ENCODE data around the gene NOXA1. TPM values are rescaled to one million over a fixed set of nuclear protein-coding genes. Genes with fewer than 3 reads are reported as not detected.

Gene NOXA1
- polyA plus RNA-seq, 4 donors: 8.0 to 38.0 (median 20.7) TPM

GRCh38 chr9:137432687-137433348 lies 9.6 kb downstream of the NOXA1 start:
- no peak for DNase-seq
- no peaks in the 10 kb centered on the region for H3K9me3 ChIP-seq (ENCODE audit: control insufficient read depth in 2 of 2, insufficient read depth in 1 of 2, low read depth in 1 of 2, low read length in 1 of 2)
- no peak overlapping the region for H3K4me3 ChIP-seq (ENCODE audit: low read depth in 1 of 3, low read length in 3 of 3)
- no peaks in the 10 kb centered on the region for H3K4me1 ChIP-seq (ENCODE audit: control insufficient read depth in 3 of 3, insufficient read depth in 2 of 3, low read depth in 1 of 3, low read length in 2 of 3)
- H3K36me3 ChIP-seq (ENCODE audit: control insufficient read depth in 3 of 3, insufficient read depth in 2 of 3, low read depth in 1 of 3, low read length in 3 of 3): peaks cover 0 to 52% (median 0%) of the 10 kb centered on the region in 3 donors
- FAIRE-seq: no peak
- 89 to 96% (median 94%) methylated on average over 17 to 20 of the region's 20 CpGs for WGBS, 3 donors
- H3K27me3 ChIP-seq (ENCODE audit: control insufficient read depth in 3 of 3, insufficient read depth in 3 of 3, low read length in 3 of 3): no peaks in the 10 kb centered on the region
- H3K27ac ChIP-seq (ENCODE audit: low read depth in 1 of 3, low read length in 2 of 3): no peak overlapping the region

DNA sequence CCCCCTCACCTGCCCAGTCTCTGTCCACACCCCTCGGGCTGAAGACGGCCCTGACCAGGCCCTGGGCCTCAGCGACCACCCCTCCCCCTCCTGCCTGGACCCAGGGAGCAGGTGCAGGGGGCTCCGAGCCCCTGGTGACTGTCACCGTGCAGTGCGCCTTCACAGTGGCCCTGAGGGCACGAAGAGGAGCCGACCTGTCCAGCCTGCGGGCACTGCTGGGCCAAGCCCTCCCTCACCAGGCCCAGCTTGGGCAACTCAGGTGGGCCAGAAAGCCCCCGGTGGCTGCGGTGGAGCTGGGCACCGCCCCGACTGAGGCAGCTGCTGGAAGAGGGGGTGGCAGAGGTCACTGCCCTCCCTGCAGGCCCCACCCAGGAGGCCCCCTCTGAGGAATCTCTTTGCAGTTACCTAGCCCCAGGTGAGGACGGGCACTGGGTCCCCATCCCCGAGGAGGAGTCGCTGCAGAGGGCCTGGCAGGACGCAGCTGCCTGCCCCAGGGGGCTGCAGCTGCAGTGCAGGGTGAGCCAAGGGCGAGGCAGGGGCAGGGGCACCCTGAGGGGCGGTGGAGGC lies 10.2 kb downstream of the NOXA1 start:
- FAIRE-seq: no peak
- H3K36me3 ChIP-seq (ENCODE audit: control insufficient read depth in 3 of 3, insufficient read depth in 2 of 3, low read depth in 1 of 3, low read length in 3 of 3): peaks cover 0 to 46% (median 0%) of the 10 kb centered on the region in 3 donors
- H3K4me1 ChIP-seq (ENCODE audit: control insufficient read depth in 3 of 3, insufficient read depth in 2 of 3, low read depth in 1 of 3, low read length in 2 of 3): no peaks in the 10 kb centered on the region
- DNase-seq: no peak
- no peaks in the 10 kb centered on the region for H3K27me3 ChIP-seq (ENCODE audit: control insufficient read depth in 3 of 3, insufficient read depth in 3 of 3, low read length in 3 of 3)
- H3K9me3 ChIP-seq (ENCODE audit: control insufficient read depth in 2 of 2, insufficient read depth in 1 of 2, low read depth in 1 of 2, low read length in 1 of 2): no peaks in the 10 kb centered on the region
- H3K27ac ChIP-seq (ENCODE audit: low read depth in 1 of 3, low read length in 2 of 3): no peak overlapping the region
- 69 to 84% (median 84%) methylated on average over 13 to 19 of the region's 19 CpGs for WGBS, 3 donors
- H3K4me3 ChIP-seq (ENCODE audit: low read depth in 1 of 3, low read length in 3 of 3): no peak overlapping the region

DNA sequence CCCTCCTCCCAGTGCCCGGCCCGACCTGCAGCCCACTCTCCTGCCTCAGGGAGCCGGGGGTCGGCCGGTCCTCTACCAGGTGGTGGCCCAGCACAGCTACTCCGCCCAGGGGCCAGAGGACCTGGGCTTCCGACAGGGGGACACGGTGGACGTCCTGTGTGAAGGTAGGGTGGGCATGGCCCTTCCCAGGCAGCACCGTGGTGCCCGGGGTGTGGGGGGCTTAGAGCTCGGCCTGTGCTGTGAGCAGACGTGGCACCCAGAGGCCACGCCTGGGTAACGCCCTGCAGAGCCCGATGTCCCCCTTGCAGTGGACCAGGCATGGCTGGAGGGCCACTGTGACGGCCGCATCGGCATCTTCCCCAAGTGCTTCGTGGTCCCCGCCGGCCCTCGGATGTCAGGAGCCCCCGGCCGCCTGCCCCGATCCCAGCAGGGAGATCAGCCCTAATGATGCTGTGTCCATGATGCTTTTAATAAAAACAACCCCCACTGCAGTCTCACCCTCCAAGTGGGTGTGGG lies 10.8 kb downstream of the NOXA1 start:
- H3K9me3 ChIP-seq (ENCODE audit: control insufficient read depth in 2 of 2, insufficient read depth in 1 of 2, low read depth in 1 of 2, low read length in 1 of 2): no peaks in the 10 kb centered on the region
- H3K36me3 ChIP-seq (ENCODE audit: control insufficient read depth in 3 of 3, insufficient read depth in 2 of 3, low read depth in 1 of 3, low read length in 3 of 3): peaks cover 0 to 44% (median 0%) of the 10 kb centered on the region in 3 donors
- WGBS, 3 donors: 83 to 85% (median 84%) methylated on average over 22 to 26 of the region's 26 CpGs
- H3K27ac ChIP-seq (ENCODE audit: low read depth in 1 of 3, low read length in 2 of 3): no peak overlapping the region
- no peak overlapping the region for H3K4me3 ChIP-seq (ENCODE audit: low read depth in 1 of 3, low read length in 3 of 3)
- DNase-seq (no peak), FAIRE-seq (no peak)
- H3K4me1 ChIP-seq (ENCODE audit: control insufficient read depth in 3 of 3, insufficient read depth in 2 of 3, low read depth in 1 of 3, low read length in 2 of 3): no peaks in the 10 kb centered on the region
- H3K27me3 ChIP-seq (ENCODE audit: control insufficient read depth in 3 of 3, insufficient read depth in 3 of 3, low read length in 3 of 3): no peaks in the 10 kb centered on the region

DNA sequence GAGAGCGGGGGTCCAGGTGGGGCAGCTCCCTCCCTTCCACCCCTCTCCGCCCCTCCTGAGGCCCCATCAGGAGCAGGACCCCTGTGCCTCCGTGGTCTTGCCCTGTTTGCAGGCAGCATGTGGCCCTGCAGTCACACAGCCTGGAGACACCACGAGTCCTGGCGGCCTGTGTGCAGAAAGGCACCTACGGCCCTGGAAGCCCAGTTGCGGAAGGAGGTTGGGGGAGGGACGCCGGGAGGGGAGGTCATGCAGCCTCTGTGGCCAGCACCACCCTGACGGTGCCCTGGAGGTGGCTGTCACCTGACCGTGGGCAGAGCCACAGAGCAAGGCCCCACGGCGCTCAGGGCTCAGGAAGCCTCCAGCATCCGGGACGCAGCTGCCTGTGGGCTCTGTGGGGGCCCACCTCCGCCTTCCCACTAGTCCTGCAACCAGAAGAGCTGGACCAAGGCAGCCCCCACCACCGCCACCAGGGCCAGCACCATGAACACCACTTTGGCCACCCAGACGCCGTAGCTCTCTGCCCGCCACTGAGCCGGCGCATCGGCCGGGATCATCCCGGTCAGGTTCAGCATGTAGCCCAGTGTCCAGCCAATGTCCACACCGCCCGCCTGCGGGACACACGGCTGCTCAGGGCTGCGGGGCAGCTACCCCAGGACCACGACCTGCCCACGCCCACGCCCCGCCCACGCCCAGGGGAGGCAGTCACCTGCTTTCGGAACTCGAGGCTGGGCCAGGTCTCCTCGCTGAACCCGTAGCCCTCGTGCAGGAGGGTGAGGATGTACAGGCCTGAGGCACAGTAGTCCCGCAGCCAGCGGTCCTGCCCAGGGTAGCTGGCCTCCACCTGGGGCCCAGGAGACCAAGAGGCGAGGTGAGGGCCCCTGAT lies 11.5 kb downstream of the NOXA1 start:
- FAIRE-seq: no peak
- WGBS, 3 donors: 67 to 76% (median 74%) methylated on average over 38 to 43 of the region's 43 CpGs
- no peaks in the 10 kb centered on the region for H3K4me1 ChIP-seq (ENCODE audit: control insufficient read depth in 3 of 3, insufficient read depth in 2 of 3, low read depth in 1 of 3, low read length in 2 of 3)

GRCh38 chr9:137435381-137435891 lies 12.2 kb downstream of the NOXA1 start:
- H3K27ac ChIP-seq (ENCODE audit: low read depth in 1 of 3, low read length in 2 of 3): no peak overlapping the region
- no peaks in the 10 kb centered on the region for H3K27me3 ChIP-seq (ENCODE audit: control insufficient read depth in 3 of 3, insufficient read depth in 3 of 3, low read length in 3 of 3)
- DNase-seq (no peak), FAIRE-seq (no peak)
- H3K36me3 ChIP-seq (ENCODE audit: control insufficient read depth in 3 of 3, insufficient read depth in 2 of 3, low read depth in 1 of 3, low read length in 3 of 3): peaks cover 0 to 41% (median 0%) of the 10 kb centered on the region in 3 donors
- whole genome bisulfite sequencing, 3 donors: 49 to 79% (median 63%) methylated on average over 15 to 20 of the region's 20 CpGs
- no peak overlapping the region for H3K4me3 ChIP-seq (ENCODE audit: low read depth in 1 of 3, low read length in 3 of 3)
- no peaks in the 10 kb centered on the region for H3K4me1 ChIP-seq (ENCODE audit: control insufficient read depth in 3 of 3, insufficient read depth in 2 of 3, low read depth in 1 of 3, low read length in 2 of 3)
- H3K9me3 ChIP-seq (ENCODE audit: control insufficient read depth in 2 of 2, insufficient read depth in 1 of 2, low read depth in 1 of 2, low read length in 1 of 2): no peaks in the 10 kb centered on the region

More for the DNA sequence above, 11.5 kb downstream of the NOXA1 start:
- Histone ChIP-seq H3K27ac (ENCODE audit: low read depth in 1 of 3, low read length in 2 of 3) (no peak overlapping the region), H3K4me3 (ENCODE audit: low read depth in 1 of 3, low read length in 3 of 3) (no peak overlapping the region), H3K36me3 (ENCODE audit: control insufficient read depth in 3 of 3, insufficient read depth in 2 of 3, low read depth in 1 of 3, low read length in 3 of 3) (peaks cover 0 to 42% (median 0%) of the 10 kb centered on the region in 3 donors), H3K9me3 (ENCODE audit: control insufficient read depth in 2 of 2, insufficient read depth in 1 of 2, low read depth in 1 of 2, low read length in 1 of 2) (no peaks in the 10 kb centered on the region), H3K27me3 (ENCODE audit: control insufficient read depth in 3 of 3, insufficient read depth in 3 of 3, low read length in 3 of 3) (no peaks in the 10 kb centered on the region)
- DNase-seq: no peak

GRCh38 chr9:137435980-137436760 lies 13.0 kb downstream of the NOXA1 start:
- peak overlapping the region in 1 of 3 donors; percentile 47 for H3K27ac ChIP-seq (ENCODE audit: low read depth in 1 of 3, low read length in 2 of 3)
- peaks cover 0 to 33% (median 0%) of the 10 kb centered on the region in 3 donors for H3K36me3 ChIP-seq (ENCODE audit: control insufficient read depth in 3 of 3, insufficient read depth in 2 of 3, low read depth in 1 of 3, low read length in 3 of 3)
- DNase-seq: peak in 1 of 2 donors; percentile 83
- no peaks in the 10 kb centered on the region for H3K27me3 ChIP-seq (ENCODE audit: control insufficient read depth in 3 of 3, insufficient read depth in 3 of 3, low read length in 3 of 3)
- H3K4me3 ChIP-seq (ENCODE audit: low read depth in 1 of 3, low read length in 3 of 3): peak overlapping the region in 1 of 3 donors; percentile 16
- no peak for FAIRE-seq
- 14 to 63% (median 32%) methylated on average over 40 to 42 of the region's 42 CpGs for WGBS, 3 donors
- no peaks in the 10 kb centered on the region for H3K4me1 ChIP-seq (ENCODE audit: control insufficient read depth in 3 of 3, insufficient read depth in 2 of 3, low read depth in 1 of 3, low read length in 2 of 3)
- no peaks in the 10 kb centered on the region for H3K9me3 ChIP-seq (ENCODE audit: control insufficient read depth in 2 of 2, insufficient read depth in 1 of 2, low read depth in 1 of 2, low read length in 1 of 2)

DNA sequence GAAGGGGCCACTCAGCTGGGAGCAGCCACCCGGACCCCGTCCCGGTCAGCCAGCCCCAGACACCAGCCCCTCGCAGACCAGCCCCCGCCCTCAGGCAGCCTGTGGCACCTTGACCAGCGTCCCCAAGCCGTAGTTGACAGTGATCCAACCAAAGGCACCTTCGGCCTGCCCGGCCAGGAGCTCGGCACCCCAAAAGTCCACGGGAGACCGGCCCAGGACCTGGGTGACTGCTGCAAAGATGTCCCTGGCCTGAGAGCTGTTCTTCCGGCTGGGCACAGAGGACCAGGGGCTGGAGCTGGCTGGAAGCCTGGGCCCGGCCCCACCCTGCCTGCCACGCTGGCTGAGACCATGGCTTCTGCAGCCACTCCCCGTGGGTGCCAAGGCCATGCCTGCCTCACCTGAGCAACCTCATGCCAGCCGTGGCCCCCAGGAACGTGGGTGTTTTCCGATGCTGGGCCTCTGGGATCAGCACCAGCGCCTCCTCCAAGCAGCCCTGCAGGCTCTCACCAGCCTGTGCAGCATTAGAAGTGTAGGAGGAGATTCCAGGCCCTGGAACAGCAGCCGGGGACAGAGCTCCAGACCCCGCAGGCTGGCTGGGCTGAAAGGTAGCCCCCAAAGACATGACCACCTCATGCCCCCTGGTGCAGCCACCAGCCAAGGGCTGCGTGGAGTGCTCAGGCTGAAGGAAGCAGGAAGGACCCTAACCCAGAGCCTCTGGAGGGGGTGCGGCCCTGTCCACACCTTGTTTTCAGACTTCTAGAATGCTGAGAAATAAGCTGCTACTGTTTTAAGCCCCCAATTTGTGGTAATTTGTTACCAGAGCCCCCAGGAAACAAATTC lies 13.8 kb downstream of the NOXA1 start:
- 20 to 70% (median 43%) methylated on average over 23 to 24 of the region's 24 CpGs for WGBS, 3 donors
- no peaks in the 10 kb centered on the region for H3K9me3 ChIP-seq (ENCODE audit: control insufficient read depth in 2 of 2, insufficient read depth in 1 of 2, low read depth in 1 of 2, low read length in 1 of 2)
- H3K4me1 ChIP-seq (ENCODE audit: control insufficient read depth in 3 of 3, insufficient read depth in 2 of 3, low read depth in 1 of 3, low read length in 2 of 3): peaks cover 0 to 1% (median 0%) of the 10 kb centered on the region in 3 donors
- H3K27me3 ChIP-seq (ENCODE audit: control insufficient read depth in 3 of 3, insufficient read depth in 3 of 3, low read length in 3 of 3): no peaks in the 10 kb centered on the region
- peaks cover 0 to 25% (median 0%) of the 10 kb centered on the region in 3 donors for H3K36me3 ChIP-seq (ENCODE audit: control insufficient read depth in 3 of 3, insufficient read depth in 2 of 3, low read depth in 1 of 3, low read length in 3 of 3)
- DNase-seq: peak in 1 of 2 donors; percentile 63
- H3K27ac ChIP-seq (ENCODE audit: low read depth in 1 of 3, low read length in 2 of 3): peak overlapping the region in 1 of 3 donors; percentile 47
- peak overlapping the region in 1 of 3 donors; percentile 20 for H3K4me3 ChIP-seq (ENCODE audit: low read depth in 1 of 3, low read length in 3 of 3)
- FAIRE-seq: no peak
